Measurements from ENCODE around the gene CAD. TPM values are rescaled to one million over a fixed set of nuclear protein-coding genes. Genes with fewer than 3 reads are reported as not detected.
A peak's percentile ranks its signal among the peaks of the same experiment; 100 is the strongest.

The CAD gene
- total and polyA plus RNA-seq, 9 of the 15 experiments (the other 6 are each of a cell fraction or from before 2014, with no cell fraction given): 7.5 to 126 (median 33.7) TPM

DNA sequence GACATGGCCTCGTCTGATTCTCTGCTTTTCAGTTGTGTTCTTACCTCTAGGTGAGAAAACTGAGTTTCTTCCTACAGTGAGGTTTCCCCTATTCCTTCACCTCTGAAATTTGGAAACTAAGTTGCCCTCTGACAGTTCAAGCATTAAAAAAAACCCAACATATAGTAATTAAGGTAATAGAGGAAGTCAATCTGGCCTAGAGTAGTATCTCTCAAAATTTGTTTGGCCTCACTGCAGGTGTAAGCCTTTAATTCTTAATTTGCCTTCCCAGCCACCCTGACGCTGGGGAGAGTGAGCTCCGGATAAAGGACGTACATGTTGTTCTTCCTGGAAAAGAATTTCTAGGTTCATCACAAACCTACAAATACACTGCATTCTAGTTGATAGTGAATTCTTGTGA lies 1.4 kb downstream of the CAD start:
- CTCF ChIA-PET (ENCODE audit: low intra/inter-chr PET ratio): no interaction called here
- H2AFZ ChIP-seq (ENCODE audit: low read depth, low read length): no peak overlapping the region
- BruUV-seq (replicated peaks): no TSS peak
- in situ Hi-C loops (cut with MboI): no loop called here
- ATAC-seq: no peak
- intact Hi-C loops (cut with micrococcal nuclease): no loop called here
- H3K36me3 ChIP-seq (ENCODE audit: control insufficient read depth, insufficient read depth, low read length): peaks cover 75% of the 10 kb centered on the region
- POLR2A ChIA-PET: interaction anchor here (0.9 to 2.9 kb wide), 5 partner anchors 12 to 27 kb away, joined by 3 to 12 read pairs (median 3); no protein-coding TSS in a partner anchor
- no peaks in the 10 kb centered on the region for H3K9me1 ChIP-seq (ENCODE audit: control insufficient read depth, insufficient read depth, low read length)
- H3K27ac ChIP-seq (ENCODE audit: extremely low read depth, low read depth, low read length): peak overlapping the region; percentile 91
- TF ChIP-seq HMG20B (CRISPR knock-in tag; IDR thresholded peaks at IDR 0.05) (no peak), E2F3 (CRISPR knock-in tag; IDR thresholded peaks at IDR 0.05) (no peak), SMAD2 (IDR thresholded peaks at IDR 0.05; ENCODE audit: low read depth, low read length) (no peak), RFX7 (CRISPR knock-in tag; IDR thresholded peaks at IDR 0.05) (no peak), MEF2D (tag; conservative IDR thresholded peaks at IDR 0.05; ENCODE audit: low read depth) (no peak), SMAD3 (CRISPR knock-in tag; conservative IDR thresholded peaks at IDR 0.05) (no peak), MCM2 (IDR thresholded peaks at IDR 0.05; ENCODE audit: low read depth) (no peak), GABPB2 (CRISPR knock-in tag; conservative IDR thresholded peaks at IDR 0.05) (no peak), TEAD2 (tag; IDR thresholded peaks at IDR 0.05) (no peak), CBFB (CRISPR knock-in tag; IDR thresholded peaks at IDR 0.05) (no peak), HDGF (IDR thresholded peaks at IDR 0.05) (no peak), ZC3H8 (IDR thresholded peaks at IDR 0.05) (no peak), POLR2A (conservative IDR thresholded peaks at IDR 0.05) (no peak), SMARCC2 (IDR thresholded peaks at IDR 0.05; ENCODE audit: low read depth) (no peak), SOX6 (IDR thresholded peaks at IDR 0.05) (no peak)
- TF ChIP-seq, protein P1, sequence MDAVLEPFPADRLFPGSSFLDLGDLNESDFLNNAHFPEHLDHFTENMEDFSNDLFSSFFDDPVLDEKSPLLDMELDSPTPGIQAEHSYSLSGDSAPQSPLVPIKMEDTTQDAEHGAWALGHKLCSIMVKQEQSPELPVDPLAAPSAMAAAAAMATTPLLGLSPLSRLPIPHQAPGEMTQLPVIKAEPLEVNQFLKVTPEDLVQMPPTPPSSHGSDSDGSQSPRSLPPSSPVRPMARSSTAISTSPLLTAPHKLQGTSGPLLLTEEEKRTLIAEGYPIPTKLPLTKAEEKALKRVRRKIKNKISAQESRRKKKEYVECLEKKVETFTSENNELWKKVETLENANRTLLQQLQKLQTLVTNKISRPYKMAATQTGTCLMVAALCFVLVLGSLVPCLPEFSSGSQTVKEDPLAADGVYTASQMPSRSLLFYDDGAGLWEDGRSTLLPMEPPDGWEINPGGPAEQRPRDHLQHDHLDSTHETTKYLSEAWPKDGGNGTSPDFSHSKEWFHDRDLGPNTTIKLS (IDR thresholded peaks at IDR 0.05; ENCODE audit: borderline replicate concordance, low read depth): no peak
- TF ChIP-seq, protein P2, sequence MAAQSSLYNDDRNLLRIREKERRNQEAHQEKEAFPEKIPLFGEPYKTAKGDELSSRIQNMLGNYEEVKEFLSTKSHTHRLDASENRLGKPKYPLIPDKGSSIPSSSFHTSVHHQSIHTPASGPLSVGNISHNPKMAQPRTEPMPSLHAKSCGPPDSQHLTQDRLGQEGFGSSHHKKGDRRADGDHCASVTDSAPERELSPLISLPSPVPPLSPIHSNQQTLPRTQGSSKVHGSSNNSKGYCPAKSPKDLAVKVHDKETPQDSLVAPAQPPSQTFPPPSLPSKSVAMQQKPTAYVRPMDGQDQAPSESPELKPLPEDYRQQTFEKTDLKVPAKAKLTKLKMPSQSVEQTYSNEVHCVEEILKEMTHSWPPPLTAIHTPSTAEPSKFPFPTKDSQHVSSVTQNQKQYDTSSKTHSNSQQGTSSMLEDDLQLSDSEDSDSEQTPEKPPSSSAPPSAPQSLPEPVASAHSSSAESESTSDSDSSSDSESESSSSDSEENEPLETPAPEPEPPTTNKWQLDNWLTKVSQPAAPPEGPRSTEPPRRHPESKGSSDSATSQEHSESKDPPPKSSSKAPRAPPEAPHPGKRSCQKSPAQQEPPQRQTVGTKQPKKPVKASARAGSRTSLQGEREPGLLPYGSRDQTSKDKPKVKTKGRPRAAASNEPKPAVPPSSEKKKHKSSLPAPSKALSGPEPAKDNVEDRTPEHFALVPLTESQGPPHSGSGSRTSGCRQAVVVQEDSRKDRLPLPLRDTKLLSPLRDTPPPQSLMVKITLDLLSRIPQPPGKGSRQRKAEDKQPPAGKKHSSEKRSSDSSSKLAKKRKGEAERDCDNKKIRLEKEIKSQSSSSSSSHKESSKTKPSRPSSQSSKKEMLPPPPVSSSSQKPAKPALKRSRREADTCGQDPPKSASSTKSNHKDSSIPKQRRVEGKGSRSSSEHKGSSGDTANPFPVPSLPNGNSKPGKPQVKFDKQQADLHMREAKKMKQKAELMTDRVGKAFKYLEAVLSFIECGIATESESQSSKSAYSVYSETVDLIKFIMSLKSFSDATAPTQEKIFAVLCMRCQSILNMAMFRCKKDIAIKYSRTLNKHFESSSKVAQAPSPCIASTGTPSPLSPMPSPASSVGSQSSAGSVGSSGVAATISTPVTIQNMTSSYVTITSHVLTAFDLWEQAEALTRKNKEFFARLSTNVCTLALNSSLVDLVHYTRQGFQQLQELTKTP (IDR thresholded peaks at IDR 0.05; ENCODE audit: low read depth in 1 of 2, partially characterized antibody in 2 of 2): no peak
- TF ChIP-seq, protein P3, sequence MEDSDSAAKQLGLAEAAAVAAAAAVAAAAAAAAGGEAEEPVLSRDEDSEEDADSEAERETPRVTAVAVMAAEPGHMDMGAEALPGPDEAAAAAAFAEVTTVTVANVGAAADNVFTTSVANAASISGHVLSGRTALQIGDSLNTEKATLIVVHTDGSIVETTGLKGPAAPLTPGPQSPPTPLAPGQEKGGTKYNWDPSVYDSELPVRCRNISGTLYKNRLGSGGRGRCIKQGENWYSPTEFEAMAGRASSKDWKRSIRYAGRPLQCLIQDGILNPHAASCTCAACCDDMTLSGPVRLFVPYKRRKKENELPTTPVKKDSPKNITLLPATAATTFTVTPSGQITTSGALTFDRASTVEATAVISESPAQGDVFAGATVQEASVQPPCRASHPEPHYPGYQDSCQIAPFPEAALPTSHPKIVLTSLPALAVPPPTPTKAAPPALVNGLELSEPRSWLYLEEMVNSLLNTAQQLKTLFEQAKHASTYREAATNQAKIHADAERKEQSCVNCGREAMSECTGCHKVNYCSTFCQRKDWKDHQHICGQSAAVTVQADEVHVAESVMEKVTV (CRISPR knock-in tag; IDR thresholded peaks at IDR 0.05): no peak
- H3K9ac ChIP-seq (ENCODE audit: insufficient read depth in 1 of 2, low read depth in 2 of 2, low read length in 2 of 2): peak overlapping the region; percentile 94 to 100; a peak in 2 of 4 replicates
- peak overlapping the region; percentile 93 for H3K4me2 ChIP-seq (ENCODE audit: insufficient read depth, low read length)
- no peaks in the 10 kb centered on the region for H3K9me3 ChIP-seq (replicated peaks; ENCODE audit: control insufficient read depth, insufficient read depth, low read depth, low read length)
- H3K4me3 ChIP-seq: peak overlapping the region; percentile 65; the same call in 1 of the 2 replicates
- H3K27me3 ChIP-seq (ENCODE audit: control insufficient read depth in 2 of 2, insufficient read depth in 2 of 2, low read length in 2 of 2): no peaks in the 10 kb centered on the region
- 10% methylated on average over 4 of the region's 4 CpGs for WGBS (ENCODE audit: insufficient coverage, low coverage, missing lambda C conversion rate)
- H4K20me1 ChIP-seq (replicated peaks; ENCODE audit: control insufficient read depth, insufficient read depth, low read length): no peaks in the 10 kb centered on the region
- H3K4me1 ChIP-seq (replicated peaks in 1 of 2; ENCODE audit: control insufficient read depth in 2 of 2, insufficient read depth in 2 of 2, low read length in 2 of 2): peaks cover 19% of the 10 kb centered on the region in 2 experiments; a peak in 4 of 5 replicates
- peaks cover 41% of the 10 kb centered on the region for H3K79me2 ChIP-seq (ENCODE audit: control insufficient read depth, insufficient read depth, low read length)
- peak; percentile 11 for FAIRE-seq
- no peak for DNase-seq (ENCODE audit: extremely low read depth in 1 of 4, low spot score in 3 of 4)
